LNCaP clone FGC (cell line): ENCODE data around the gene USH1C.

Source experiments
- DNase-seq: peaks from one replicate; pipeline ENCODE4 v3.0.0-alpha.2; 2011; ENCODE audit warnings: low read depth
- H3K4me3 ChIP-seq: 2 replicates; pipeline ENCODE4 v1.5.1; 2011; ENCODE audit warnings: mild to moderate bottlenecking, low read depth, low read length, control low read depth
- TF ChIP-seq, protein P1 (sequence below): IDR thresholded peaks from 2 replicates; pipeline ENCODE4 v1.5.1; 2012; ENCODE audit warnings: mild to moderate bottlenecking; ENCODE audit not compliant: control insufficient read depth, insufficient read depth; ENCODE audit errors: extremely low read depth

The USH1C gene

DNA sequence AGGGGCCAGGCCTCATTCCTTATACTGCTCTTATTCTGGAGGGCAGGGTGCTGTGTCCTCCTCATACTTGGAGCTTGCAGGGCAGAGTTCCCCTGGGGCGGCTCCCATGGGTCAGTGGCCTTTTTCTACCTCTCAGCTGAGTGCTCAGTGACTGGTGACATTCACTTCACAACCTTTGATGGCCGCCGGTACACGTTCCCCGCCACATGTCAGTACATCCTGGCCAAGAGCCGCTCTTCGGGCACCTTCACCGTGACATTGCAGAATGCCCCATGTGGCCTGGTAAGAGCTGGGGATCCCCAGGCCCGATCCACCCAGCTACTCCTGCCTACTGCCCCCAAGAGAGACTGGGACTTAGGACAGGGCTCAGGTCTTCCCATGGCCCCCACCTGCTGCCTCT, 17.3 kb upstream of the USH1C start:
- H3K4me3 ChIP-seq, result no peak overlapping the region
- TF ChIP-seq, protein P1, sequence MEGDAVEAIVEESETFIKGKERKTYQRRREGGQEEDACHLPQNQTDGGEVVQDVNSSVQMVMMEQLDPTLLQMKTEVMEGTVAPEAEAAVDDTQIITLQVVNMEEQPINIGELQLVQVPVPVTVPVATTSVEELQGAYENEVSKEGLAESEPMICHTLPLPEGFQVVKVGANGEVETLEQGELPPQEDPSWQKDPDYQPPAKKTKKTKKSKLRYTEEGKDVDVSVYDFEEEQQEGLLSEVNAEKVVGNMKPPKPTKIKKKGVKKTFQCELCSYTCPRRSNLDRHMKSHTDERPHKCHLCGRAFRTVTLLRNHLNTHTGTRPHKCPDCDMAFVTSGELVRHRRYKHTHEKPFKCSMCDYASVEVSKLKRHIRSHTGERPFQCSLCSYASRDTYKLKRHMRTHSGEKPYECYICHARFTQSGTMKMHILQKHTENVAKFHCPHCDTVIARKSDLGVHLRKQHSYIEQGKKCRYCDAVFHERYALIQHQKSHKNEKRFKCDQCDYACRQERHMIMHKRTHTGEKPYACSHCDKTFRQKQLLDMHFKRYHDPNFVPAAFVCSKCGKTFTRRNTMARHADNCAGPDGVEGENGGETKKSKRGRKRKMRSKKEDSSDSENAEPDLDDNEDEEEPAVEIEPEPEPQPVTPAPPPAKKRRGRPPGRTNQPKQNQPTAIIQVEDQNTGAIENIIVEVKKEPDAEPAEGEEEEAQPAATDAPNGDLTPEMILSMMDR, result no peak
- DNase-seq, result no peak

DNA sequence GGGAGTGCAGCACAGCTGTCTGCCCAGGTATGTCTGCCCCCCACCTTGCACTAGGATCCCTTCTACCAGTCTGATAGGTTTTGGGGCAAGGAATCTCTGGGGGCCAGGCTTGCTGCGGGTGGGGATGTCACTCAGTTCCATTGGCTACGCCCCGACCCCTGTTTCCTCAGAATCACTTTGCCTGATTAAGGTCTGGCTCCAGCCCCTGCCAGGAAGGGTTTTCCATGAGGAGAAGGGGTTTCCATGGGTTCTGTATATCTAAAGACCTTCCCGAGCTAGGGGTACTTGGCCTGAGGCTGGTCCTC, 16.8 kb upstream of the USH1C start:
- TF ChIP-seq, protein P1, result no peak
- no peak overlapping the region for H3K4me3 ChIP-seq
- DNase-seq, result no peak

DNA sequence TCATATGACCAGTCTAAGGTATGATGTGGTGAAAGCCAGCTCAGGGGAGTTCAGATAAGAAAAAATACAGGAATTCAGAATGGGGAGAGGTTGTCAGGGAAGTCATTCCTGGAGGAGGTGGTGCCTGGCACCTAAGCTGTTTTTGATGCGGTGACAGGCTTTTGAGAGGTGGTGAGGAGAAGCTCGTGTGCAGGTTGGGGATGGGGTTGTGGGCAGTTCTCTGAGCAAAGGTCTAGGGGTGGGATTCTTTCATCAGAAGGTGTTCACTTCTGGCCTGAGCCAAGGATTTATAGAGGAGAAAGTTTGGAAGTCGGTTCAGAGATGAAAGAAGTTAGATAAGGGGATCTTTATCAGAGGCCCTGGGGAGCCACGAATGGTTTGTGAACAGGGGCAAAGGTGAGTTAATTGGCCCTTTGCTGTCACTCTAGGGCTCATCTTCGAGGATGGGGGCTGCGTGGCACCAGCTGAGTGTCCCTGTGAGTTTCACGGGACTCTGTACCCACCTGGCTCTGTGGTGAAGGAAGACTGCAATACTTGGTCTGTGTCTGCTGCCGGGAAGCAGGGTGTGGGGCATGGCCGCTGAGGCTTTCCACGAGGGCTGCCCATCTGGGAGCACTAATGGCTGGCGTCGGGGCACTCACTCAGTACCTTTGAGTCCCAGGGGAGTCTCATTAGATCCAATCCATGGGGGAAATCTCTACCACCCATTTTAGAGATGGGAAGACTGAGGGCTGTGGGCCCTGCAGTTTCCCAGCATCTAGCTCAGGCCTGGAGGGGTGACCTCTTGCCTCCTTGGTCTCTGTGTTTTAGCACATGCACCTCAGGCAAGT, 16.3 kb upstream of the USH1C start:
- TF ChIP-seq, protein P1, result no peak
- H3K4me3 ChIP-seq, result no peak overlapping the region
- no peak for DNase-seq

DNA sequence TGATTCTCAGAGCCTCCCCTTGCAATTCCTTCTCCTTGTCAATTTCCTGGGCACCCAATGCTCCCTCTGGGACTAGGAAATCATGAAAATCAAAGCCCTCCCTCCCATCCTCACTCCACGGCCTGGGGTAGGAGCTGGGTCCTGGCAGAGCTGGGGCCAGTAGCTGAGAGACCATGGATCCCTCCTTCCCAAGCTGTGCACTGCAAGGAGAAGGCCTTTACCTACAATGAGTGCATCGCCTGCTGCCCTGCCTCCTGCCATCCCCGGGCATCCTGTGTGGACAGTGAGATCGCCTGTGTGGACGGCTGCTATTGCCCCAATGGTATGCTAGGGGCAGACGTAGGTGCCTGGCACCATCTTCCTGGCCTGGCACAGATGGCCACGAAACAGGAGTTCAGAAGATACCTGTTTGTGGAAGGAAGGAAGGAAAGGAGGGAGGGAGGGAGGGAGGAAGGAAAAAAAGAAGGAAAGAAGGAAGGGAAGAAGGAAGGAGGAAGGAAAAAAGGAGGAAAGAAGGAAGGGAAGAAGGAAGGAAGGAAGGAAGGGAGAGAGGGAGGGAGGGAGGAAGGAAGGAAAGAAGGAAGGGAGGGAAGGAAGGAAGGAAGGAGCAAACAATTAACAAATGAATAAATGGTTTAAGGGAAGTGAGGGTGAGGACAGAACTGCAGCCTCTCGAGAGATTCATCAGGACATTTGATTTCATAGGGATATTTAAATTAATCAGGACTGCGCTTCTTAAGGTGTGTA, 15.3 kb upstream of the USH1C start:
- TF ChIP-seq, protein P1, result no peak
- no peak for DNase-seq
- no peak overlapping the region for H3K4me3 ChIP-seq

DNA sequence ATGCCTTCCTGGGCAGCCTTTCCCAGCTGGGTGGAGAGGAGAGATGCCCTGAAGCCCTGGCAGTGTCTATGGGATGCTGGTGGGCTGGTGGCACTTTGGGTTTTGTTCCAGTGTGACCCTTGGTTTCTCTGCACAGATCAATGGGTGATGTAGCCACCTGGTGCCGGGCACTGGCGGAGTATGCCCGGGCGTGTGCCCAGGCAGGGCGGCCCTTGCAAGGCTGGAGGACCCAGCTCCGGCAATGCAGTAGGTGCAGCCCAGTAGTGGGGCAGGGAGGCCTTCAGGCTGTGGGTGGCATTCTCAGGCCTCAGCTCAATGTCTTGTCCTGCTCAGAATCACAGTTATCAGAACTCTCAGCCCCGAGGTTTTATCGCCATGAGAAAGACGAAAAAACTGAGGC, 14.7 kb upstream of the USH1C start:
- no peak for DNase-seq
- TF ChIP-seq, protein P1, result no peak
- no peak overlapping the region for H3K4me3 ChIP-seq

DNA sequence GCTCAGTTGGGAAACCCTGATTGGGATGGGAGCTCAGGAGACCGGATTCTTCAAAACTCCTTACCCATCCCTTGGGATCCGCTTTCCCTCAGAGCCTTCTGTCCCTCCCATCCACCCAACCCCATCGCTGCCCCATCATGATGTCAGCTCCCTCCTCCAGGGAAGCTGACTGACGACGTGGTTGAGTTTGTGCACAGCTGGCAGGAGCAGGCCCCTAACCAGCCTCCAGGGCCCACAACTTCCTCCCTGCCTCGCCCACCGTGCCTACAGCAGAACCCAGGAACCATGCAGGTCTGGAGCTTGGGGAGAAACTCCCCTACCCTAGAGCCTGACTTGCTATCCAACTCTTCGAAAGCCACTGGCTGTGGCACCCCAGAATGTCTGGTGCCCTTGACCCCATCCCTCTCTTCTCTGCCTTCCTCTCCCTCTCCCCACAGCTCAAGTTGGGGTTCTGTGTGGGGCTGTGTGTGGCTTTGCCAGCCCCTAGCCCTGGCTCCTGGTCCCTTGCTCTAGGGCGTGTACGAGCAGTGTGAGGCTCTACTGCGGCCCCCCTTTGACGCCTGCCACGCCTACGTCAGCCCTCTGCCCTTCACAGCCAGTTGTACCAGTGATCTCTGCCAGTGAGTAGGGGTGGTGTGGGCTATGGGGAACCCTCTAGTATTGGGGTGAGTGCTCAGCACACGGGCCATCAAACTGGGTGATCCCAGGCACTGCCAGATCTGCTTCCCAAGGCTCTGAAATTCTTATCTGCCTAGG, 14.0 kb upstream of the USH1C start:
- TF ChIP-seq, protein P1, result no peak
- no peak overlapping the region for H3K4me3 ChIP-seq
- DNase-seq, result no peak
